Raji (cell line): ENCODE measurements around the gene LRRK2.

ENCODE experiments used
- POLR2A ChIP-seq: IDR thresholded peaks from 2 replicates; pipeline ENCODE4 v1.6.1; 2011; ENCODE audit warnings: low read depth, low read length, control low read depth; ENCODE audit not compliant: insufficient read depth

The LRRK2 gene

DNA sequence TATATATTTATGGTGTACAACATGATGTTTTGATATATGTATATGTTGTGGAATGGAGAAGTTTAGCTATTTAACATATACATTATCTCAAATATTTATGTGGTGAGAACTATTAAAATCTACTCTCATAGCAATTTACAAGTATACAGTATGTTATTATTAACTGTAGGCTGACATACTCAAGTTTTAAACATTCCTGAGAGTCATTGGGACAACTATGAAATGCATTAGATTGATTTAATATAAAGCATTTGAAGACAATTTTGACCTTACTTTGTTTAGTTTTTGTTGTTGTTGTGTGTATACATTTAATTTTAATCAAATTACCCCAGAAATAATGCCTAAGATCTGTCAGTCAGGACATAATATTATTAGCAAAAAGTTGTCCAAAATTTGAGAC is 99.5 kb downstream of the LRRK2 start:
- no peak for TF ChIP-seq POLR2A

DNA sequence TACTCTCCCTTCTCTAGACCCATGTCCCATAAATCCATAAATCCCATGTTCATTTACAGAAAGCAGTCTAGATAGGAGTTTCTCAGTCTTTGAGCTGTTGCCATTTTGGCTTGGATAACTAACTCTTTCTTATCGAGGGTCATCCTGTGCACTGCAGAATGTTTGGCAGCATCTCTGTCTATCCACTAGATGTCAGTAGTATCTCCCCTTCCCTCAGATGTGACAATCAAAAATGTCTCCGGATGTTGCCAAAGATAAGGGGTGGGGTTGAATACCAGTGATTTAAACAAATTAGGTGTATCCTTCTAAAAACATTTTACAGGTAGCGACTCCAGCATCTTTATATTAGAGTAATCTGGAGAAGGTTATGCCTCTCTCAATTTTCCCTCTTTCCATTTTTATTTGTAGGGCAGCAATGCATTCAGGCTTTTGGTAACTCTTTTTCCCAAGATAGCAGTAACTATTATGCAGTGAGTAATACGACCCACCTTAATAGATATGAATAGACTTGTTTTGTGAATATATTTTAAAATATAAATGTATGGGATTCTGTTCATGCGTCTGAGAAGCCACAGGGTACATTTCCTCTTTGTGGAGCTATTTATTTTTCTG is 100.7 kb downstream of the LRRK2 start:
- TF ChIP-seq POLR2A = no peak

DNA sequence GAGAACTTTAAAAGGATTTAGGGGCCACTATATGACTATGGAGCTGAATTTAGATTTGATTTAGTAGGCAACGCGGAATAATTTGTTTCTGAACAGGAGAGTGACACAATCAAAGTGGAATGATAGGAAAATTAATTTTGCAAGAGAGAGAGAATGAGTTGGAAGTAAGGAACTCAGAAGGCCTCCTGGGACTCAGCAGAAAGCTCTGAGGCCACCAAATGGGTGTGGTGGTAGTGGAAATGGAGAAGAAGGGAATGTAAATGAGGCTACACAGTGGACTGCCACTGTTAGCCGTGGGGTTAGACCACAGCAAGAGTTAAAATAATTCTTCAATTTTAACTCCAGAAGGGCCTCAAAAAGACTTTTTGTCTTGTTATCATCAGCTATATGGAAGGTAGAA is 102.7 kb downstream of the LRRK2 start:
- no peak for TF ChIP-seq POLR2A

DNA sequence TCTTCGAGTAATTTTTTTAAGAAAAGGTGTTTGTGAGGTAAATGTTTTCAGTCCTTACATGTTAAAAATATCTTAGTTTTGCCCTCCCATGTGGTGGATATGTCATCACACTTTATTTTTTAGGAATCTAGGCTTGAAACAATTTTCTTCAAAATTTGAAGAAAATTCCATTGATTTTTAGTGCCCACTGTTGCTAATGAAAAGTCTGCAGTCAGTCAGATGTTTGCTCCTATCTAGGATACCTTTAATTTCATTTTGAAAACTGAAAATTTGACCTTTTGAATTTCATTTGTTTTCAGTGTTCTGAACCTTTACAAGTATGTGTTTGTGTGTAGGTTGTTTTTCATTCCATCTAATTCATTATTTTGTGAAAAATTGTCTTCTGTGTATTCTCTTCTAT is 105.4 kb downstream of the LRRK2 start:
- no peak for TF ChIP-seq POLR2A

DNA sequence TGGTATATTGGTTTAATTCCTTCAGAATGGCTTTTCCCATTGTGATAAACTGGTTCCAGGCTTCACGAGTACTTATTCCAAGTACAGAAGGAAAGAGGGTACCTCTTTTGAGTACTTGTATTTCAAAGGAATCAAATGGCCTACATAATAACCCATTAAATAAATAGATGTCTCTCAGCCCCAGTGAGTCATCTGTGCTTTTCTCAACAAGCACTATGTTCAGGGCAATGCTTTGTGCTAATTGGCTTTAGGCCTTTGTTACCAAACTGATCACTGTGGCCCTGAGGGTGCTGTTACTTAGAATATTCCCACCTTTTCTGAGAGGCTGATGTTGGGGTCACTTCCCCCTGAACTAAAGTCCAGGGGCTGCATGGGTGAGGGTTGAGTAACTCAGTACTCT is 107.1 kb downstream of the LRRK2 start:
- no peak for TF ChIP-seq POLR2A

DNA sequence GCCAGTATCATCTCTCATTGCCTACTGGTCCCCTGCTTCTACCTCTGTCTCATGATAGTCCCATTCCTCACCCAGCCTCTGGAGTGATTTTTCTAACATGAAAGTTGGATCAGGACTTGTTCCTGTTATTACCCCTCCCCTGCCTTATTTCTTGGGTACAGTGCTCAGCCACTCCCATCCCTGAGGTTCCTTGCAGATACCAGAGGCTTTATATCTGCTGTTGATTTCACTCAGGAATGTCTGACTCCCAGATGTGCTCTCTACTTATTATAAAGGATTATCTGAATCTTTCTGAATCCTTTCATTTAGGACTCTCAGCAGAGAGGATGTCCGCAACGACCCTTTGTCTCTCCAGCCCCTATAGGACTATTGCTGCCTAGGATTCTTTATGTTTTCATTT is 111.2 kb downstream of the LRRK2 start:
- TF ChIP-seq POLR2A = no peak

DNA sequence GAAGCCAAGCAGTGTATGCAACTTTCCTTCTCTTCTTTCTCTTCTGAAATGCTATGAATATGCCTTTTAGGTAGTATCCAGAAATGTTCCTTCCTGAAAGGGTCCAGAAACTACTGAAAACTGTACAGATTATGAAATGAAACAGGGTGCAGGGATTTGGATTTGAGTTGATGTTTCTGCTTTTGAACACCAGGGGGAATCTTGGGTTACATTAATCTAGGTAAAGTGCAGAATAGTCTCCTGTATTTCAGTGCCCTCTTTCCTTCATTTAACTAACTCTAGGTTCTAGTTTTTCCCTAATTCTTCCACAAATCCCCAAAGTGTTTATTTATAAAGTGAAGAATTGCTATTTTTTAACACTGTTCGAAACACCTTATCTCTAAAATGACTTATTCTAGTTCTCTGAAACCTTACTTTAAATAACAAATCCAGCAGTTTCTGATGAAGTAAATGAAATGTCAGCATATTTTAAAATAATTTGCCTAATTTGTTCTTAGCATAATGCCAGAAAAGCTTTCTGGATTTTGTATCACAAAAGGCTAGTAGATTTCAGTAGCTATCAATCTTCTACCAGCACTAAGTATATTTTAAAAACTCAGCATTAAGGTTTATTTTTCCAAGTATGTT is 111.9 kb downstream of the LRRK2 start:
- TF ChIP-seq POLR2A = no peak

DNA sequence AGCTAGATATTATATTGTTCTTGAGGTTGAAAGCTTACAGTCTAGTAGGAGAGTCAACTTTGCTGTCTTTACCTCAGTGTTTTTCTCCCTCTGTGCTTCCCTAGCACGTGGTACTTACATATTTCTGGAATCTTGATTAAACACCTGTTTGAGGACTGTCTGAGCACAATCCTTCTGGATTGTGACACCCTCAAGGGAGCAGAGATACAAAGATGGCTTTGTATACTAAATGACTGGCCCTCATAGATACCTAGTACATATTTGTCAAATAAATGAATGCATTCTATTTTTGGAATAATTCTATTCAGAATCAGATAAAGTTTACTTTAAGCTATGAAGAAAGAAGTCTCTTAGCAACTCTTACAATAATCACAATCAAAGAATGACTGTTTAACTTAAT is 113.3 kb downstream of the LRRK2 start:
- TF ChIP-seq POLR2A = no peak

DNA sequence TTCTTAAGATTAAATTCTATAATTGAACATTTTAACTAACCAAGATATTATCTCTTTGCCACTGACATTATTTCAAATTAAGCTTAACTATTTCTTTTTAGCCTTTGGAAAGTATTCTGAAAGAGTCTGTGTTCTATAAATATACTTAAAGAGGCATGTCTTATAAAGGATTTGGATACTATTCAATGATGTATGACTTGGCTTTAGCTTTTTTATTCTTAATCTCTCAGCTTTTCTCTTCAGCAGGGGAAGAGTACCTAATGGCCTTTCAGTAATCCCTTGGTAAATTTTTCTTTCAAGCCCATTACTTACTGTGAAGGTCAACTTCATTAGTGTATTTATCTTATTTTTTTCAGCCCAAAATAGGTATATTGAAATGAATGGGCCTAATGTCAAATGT is 113.8 kb downstream of the LRRK2 start:
- TF ChIP-seq POLR2A = no peak

DNA sequence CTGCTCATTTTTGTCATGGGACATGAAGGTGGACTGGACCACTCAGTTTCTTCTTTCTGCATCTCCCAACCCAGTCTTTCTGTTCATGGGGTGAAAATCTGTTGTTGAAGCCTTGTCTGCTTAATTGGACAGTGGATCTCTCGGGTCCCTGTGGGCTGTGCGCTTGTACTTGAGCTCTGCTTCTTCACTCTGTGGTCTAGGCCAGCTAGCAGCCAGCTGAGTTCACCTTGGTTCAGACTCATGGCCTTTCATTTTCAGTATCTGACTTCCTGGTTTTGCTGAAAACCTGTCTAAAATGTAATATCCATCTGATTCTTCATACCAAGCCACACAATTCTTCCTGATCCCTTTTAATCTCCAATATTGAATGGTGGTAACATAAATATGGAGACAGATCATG is 117.2 kb downstream of the LRRK2 start:
- TF ChIP-seq POLR2A = no peak

DNA sequence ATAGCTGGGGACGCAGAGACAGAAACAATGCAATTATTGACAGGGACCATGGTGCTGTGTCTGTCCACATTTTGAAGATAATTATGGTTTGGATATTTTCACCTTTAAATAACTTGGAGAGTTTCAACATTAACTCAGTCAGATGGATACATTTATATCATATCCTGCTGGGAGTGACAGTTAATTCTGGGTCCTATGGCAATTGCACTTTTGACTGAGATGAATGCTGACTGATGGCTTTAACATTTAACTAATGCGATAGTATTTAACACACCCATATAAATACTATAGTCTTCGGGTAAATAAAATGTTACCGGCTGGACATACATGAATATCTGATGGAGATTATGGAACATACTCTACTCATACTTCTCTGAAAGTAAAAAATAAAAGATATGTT is 118.3 kb downstream of the LRRK2 start:
- no peak for TF ChIP-seq POLR2A

DNA sequence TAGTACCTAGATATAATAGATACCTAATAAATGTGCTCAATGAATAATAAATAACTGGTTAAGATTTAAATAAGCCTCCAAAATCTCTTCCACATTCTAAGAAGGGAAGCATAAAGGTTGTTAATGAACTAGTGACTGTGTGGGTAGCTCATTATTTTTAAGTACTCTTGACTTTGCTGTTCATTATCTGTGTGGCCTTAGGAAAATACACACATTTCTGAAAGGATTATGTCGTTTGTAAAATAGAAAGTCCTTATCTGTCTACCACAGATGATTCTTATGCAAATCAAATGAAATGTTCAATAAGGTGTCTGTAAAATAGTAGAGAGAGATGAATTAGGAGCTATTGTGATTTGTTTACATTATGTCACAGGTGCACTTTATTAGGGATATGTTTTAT is 119.5 kb downstream of the LRRK2 start:
- TF ChIP-seq POLR2A = no peak

DNA sequence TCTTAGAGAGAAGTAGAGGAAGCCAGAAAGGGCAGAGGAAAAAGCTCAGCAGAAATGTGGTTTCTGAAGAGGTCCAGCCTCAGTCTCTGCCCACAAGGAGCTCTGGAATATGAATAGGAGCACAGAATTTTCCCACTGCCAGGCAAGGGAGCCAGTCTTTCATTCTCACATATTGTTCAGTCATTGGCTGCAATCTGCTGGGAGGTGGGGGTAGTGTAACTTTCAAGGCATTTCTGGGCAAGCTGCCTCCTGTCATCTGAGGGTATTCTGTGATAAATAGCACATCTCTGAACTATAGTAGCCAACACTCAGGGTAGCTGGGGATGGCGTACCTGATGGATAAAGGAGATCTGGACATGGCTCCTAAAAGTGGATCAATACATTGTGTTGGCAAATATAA is 127.2 kb downstream of the LRRK2 start:
- no peak for TF ChIP-seq POLR2A

DNA sequence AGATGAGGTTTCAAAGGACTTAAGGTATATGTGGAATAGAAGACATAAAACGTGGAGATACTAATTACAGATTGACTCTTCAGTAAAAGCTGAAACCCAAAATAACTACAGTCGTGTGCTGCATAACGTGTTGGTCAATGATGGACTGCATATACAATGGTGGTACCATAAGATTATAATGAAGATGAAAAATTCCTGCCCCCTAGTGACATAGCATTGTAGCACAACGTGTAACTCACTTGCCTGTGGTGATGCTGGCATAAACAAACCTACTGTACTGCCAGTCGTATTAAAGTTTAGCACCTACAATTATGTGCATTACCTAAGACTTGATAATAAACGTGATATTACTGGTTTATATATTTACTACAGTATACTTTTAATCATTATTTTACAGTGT is 150.3 kb downstream of the LRRK2 start:
- no peak for TF ChIP-seq POLR2A

DNA sequence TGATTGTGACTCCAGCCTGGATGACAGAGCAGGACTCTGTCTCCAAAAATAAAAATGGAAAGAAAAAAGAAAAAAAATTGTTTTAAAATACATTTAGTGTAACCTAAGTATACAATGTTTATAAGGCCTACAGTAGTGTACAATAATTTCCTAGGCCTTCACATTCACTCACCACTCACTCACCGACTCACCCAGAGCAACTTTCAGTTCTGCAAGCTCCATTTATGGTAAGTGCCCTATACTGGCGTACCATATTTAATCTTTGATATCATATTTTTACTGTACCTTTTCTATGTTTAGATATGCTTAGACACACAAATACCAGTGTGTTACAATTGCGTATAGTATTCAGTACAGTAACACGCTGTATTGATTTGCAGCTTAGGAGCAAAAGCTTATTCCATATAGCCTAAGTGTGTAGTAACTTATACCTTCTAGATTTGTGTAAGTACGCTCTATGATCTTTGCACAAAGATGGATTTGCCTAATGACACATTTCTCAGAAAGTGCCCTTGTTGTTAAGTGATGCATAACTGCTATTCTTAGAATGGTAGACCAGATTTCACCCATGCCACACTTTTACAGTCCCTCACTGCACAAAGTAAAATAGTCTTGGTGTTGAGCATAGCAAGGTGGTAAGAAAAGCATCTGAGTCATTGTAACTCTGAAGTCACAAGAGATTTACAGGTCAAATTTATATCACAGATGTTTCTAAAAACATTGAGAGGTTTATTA is 151.9 kb downstream of the LRRK2 start:
- no peak for TF ChIP-seq POLR2A

DNA sequence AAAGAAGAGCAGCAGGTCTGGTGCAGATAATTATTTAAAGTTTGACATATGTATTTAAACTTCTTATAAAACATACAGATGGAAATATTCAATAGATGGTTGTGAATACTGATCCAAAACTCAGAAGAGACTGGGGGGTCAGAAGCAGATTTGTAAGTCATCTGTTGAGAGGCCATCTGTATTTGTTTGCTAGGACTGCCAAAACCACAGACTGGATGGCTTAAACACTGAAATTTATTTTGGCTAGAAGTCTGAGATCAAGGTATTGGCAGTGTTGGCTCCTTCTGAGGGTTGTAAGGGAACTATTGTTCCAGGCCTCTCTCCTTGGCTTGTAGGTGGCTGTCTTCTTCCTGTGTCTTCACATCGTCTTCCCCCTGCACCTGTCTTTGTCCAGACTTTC is 153.9 kb downstream of the LRRK2 start:
- TF ChIP-seq POLR2A = no peak
